Anterior cingulate cortex (tissue), 58 donors: ENCODE data around the gene UBA3.

ENCODE experiments used
- DNase-seq, 58 donors: peaks; one replicate each; lab custom pipeline; 2025; lab: John Stamatoyannopoulos, UW

Gene UBA3

GRCh38 chr3:69080233-69080920 is at the start of gene UBA3:
Gene UBA3 (minus strand): TSS chr3:69080365. CDS start chr3:69080353, 12 bp downstream.
- peak in 57 of 58 donors; percentile 34 to 95 (median 88) for DNase-seq

- DNase-seq = no peak
Measured at GRCh38 chr3:69129531-69129930, 49.4 kb upstream of the UBA3 start.

GRCh38 chr3:69128509-69128908 is 48.3 kb upstream of the UBA3 start:
- no peak for DNase-seq

GRCh38 chr3:69126999-69127398 is 46.8 kb upstream of the UBA3 start:
- DNase-seq = no peak

GRCh38 chr3:69126216-69126615 is 46.1 kb upstream of the UBA3 start:
- DNase-seq = peak in 3 of 58 donors; percentile 17 to 53 (median 49)

- DNase-seq = no peak
Measured at GRCh38 chr3:69122403-69122802, 42.2 kb upstream of the UBA3 start, which contains the start of gene LMOD3. Gene LMOD3 (minus strand): TSS chr3:69122595. CDS start chr3:69122386, 209 bp downstream.

- DNase-seq = no peak
Measured at GRCh38 chr3:69121950-69122349, 41.8 kb upstream of the UBA3 start.

GRCh38 chr3:69121513-69121912 is 41.3 kb upstream of the UBA3 start:
- DNase-seq = no peak

GRCh38 chr3:69120879-69121464 is 40.8 kb upstream of the UBA3 start:
- DNase-seq = peak in 48 of 58 donors; percentile 2 to 79 (median 36)

GRCh38 chr3:69119681-69120080 is 39.5 kb upstream of the UBA3 start:
- DNase-seq = no peak

- no peak for DNase-seq
Measured at GRCh38 chr3:69119138-69119537, 39.0 kb upstream of the UBA3 start.

GRCh38 chr3:69118555-69118954 is 38.4 kb upstream of the UBA3 start:
- DNase-seq = no peak

- DNase-seq = peak in 41 of 58 donors; percentile 6 to 88 (median 54)
Measured at GRCh38 chr3:69116897-69117296, 36.7 kb upstream of the UBA3 start.

- DNase-seq = peak in 4 of 58 donors; percentile 5 to 16 (median 10)
Measured at GRCh38 chr3:69116162-69116561, 36.0 kb upstream of the UBA3 start.

GRCh38 chr3:69115731-69116130 is 35.6 kb upstream of the UBA3 start:
- no peak for DNase-seq

- DNase-seq = no peak
Measured at GRCh38 chr3:69113536-69113935, 33.4 kb upstream of the UBA3 start.

GRCh38 chr3:69110941-69111546 is 30.9 kb upstream of the UBA3 start:
- no peak for DNase-seq

GRCh38 chr3:69108811-69109210 is 28.6 kb upstream of the UBA3 start:
- no peak for DNase-seq

- DNase-seq = no peak
Measured at GRCh38 chr3:69107841-69108240, 27.7 kb upstream of the UBA3 start.

GRCh38 chr3:69105320-69105719 is 25.2 kb upstream of the UBA3 start:
- no peak for DNase-seq

GRCh38 chr3:69104586-69104985 is 24.4 kb upstream of the UBA3 start:
- no peak for DNase-seq

GRCh38 chr3:69103123-69103522 is 23.0 kb upstream of the UBA3 start:
- DNase-seq = no peak
